H1 (cell line): ENCODE results near the gene SLX4IP. TPM values are rescaled to one million over a fixed set of nuclear protein-coding genes. Genes with fewer than 3 reads are reported as not detected.

ENCODE experiments used
- CTCF ChIA-PET: fragments of 300-600 bp; sonication (Branson Sonifier 250); formaldehyde crosslinking; loops from one replicate; lab custom pipeline; 2021; ENCODE audit not compliant: partially characterized antibody; lab: Charles Lee
- POLR2A ChIA-PET: fragments of 300-600 bp; sonication (Branson Sonifier 250); formaldehyde crosslinking; loops from one replicate; lab custom pipeline; 2021; ENCODE audit warnings: inconsistent platforms; ENCODE audit not compliant: partially characterized antibody; lab: Charles Lee
- DNase-seq, 2 experiments: peaks; one replicate each; pipeline versions ENCODE4 v3.0.0 to v3.0.0-alpha.2; 2010 to 2022; ENCODE audit warnings: low spot score in 2 of 2, low read depth in 1 of 2, mixed read lengths in 1 of 2
- FAIRE-seq: peaks from 2 replicates; lab custom pipeline; 2011; peaks lifted over from hg19 to GRCh38; lab: Jason Lieb, UNC
- H2AFZ ChIP-seq: 2 replicates; pipeline ENCODE4 v1.8.1; 2012; ENCODE audit warnings: low read length, inconsistent platforms
- H2AK5ac ChIP-seq: 2 replicates; pipeline ENCODE4 v1.6.1; 2013; ENCODE audit warnings: low read depth, low read length
- H2BK120ac ChIP-seq: replicated peaks from 2 replicates; pipeline ENCODE3; 2013; ENCODE audit warnings: low read depth, low read length, inconsistent platforms
- H2BK12ac ChIP-seq: 2 replicates; pipeline ENCODE4 v1.6.1; 2013; ENCODE audit warnings: low read depth, low read length
- H2BK15ac ChIP-seq: 2 replicates; pipeline ENCODE4 v1.6.1; 2013; ENCODE audit warnings: low read length
- H2BK20ac ChIP-seq: 2 replicates; pipeline ENCODE4 v1.6.1; 2013; ENCODE audit warnings: low read length
- H2BK5ac ChIP-seq: 2 replicates; pipeline ENCODE4 v1.6.1; 2013; ENCODE audit warnings: low read depth, low read length
- H3K14ac ChIP-seq: 2 replicates; pipeline ENCODE4 v1.6.1; 2013; ENCODE audit warnings: inconsistent platforms; ENCODE audit not compliant: insufficient read length
- H3K18ac ChIP-seq: 2 replicates; pipeline ENCODE4 v1.6.1; 2013; ENCODE audit warnings: low read length; ENCODE audit errors: extremely low read depth
- H3K23ac ChIP-seq: 2 replicates; pipeline ENCODE4 v1.6.1; 2013; ENCODE audit warnings: inconsistent platforms; ENCODE audit not compliant: insufficient read length
- H3K23me2 ChIP-seq: 2 replicates; pipeline ENCODE4 v1.6.1; 2013; ENCODE audit warnings: low read depth, low read length
- H3K27ac ChIP-seq: 2 replicates; pipeline ENCODE4 v1.6.1; 2011; ENCODE audit warnings: low read depth, low read length, inconsistent platforms
- H3K27me3 ChIP-seq, 4 experiments: replicated peaks in 1 of 4; 1 replicate in 1 of 4; 2 replicates in 3 of 4; pipeline versions ENCODE4 v1.6.1 to v1.8.1; 2011 to 2013; ENCODE audit warnings: low read length in 3 of 4, mild to moderate bottlenecking in 3 of 4, inconsistent platforms in 2 of 4, mixed read lengths in 2 of 4, moderate library complexity in 1 of 4; ENCODE audit not compliant: control insufficient read depth in 3 of 4, insufficient read depth in 3 of 4; ENCODE audit errors: extremely low read depth in 1 of 4
- H3K36me3 ChIP-seq, 4 experiments: 2 replicates each; pipeline versions ENCODE4 v1.6.1 to v1.8.1; 2011 to 2013; ENCODE audit warnings: mild to moderate bottlenecking in 4 of 4, low read length in 3 of 4, moderate library complexity in 2 of 4, control low read depth in 1 of 4, inconsistent platforms in 1 of 4; ENCODE audit not compliant: insufficient read depth in 4 of 4, control insufficient read depth in 2 of 4
- H3K4ac ChIP-seq: replicated peaks from 2 replicates; pipeline ENCODE3; 2013; ENCODE audit warnings: low read length, low read depth, mixed read lengths, inconsistent platforms; ENCODE audit not compliant: insufficient read length
- H3K4me1 ChIP-seq, 4 experiments: replicated peaks in 1 of 4; 1 replicate in 1 of 4; 2 replicates in 3 of 4; pipeline versions ENCODE4 v1.6.1 to v1.8.1; 2011 to 2013; ENCODE audit warnings: low read length in 3 of 4, inconsistent platforms in 2 of 4, mixed read lengths in 1 of 4; ENCODE audit not compliant: insufficient read depth in 4 of 4, control insufficient read depth in 3 of 4
- H3K4me2 ChIP-seq, 2 experiments: 2 replicates each; pipeline versions ENCODE4 v1.6.1 to v1.8.1; 2011 to 2013; ENCODE audit warnings: low read depth in 2 of 2, low read length in 2 of 2, control low read depth in 1 of 2, inconsistent platforms in 1 of 2, mild to moderate bottlenecking in 1 of 2; ENCODE audit not compliant: insufficient read depth in 1 of 2
- H3K4me3 ChIP-seq, 4 experiments: fragments of 200-600, 300-600 bp in 1 of 4; sonication (generic), shearing (Covaris generic), sonication (Bioruptor Twin) in 1 of 4; 2 replicates each; pipeline versions ENCODE4 v1.5.1 to v1.8.1; 2011 to 2016; ENCODE audit warnings: low read length in 4 of 4, low read depth in 3 of 4, control low read depth in 2 of 4, inconsistent platforms in 2 of 4, mild to moderate bottlenecking in 2 of 4, mixed read lengths in 1 of 4, moderate library complexity in 1 of 4; ENCODE audit not compliant: insufficient read depth in 2 of 4; ENCODE audit errors: extremely low read depth in 1 of 4
- H3K56ac ChIP-seq: replicated peaks from 2 replicates; pipeline ENCODE3; 2013; ENCODE audit warnings: low read depth, mild to moderate bottlenecking, mixed read lengths, low read length, inconsistent platforms; ENCODE audit not compliant: insufficient read length
- H3K79me1 ChIP-seq: 2 replicates; pipeline ENCODE4 v1.6.1; 2013; ENCODE audit warnings: low read depth, low read length, control low read depth
- H3K79me2 ChIP-seq, 2 experiments: 2 replicates each; pipeline versions ENCODE4 v1.6.1 to v1.8.1; 2012 to 2013; ENCODE audit warnings: low read length in 2 of 2, mild to moderate bottlenecking in 2 of 2, inconsistent platforms in 1 of 2; ENCODE audit not compliant: insufficient read depth in 2 of 2, control insufficient read depth in 1 of 2
- H3K9ac ChIP-seq, 4 experiments: replicated peaks in 1 of 4; 1 replicate in 1 of 4; 2 replicates in 3 of 4; pipeline versions ENCODE4 v1.6.1 to v1.8.1; 2011 to 2013; ENCODE audit warnings: low read depth in 3 of 4, low read length in 3 of 4, control low read depth in 2 of 4, mild to moderate bottlenecking in 2 of 4, moderate library complexity in 2 of 4, inconsistent platforms in 1 of 4; ENCODE audit errors: extremely low read depth in 1 of 4
- H3K9me3 ChIP-seq, 2 experiments: 2 replicates each; pipeline versions ENCODE4 v1.6.1 to v1.8.1; 2012 to 2013; ENCODE audit warnings: mild to moderate bottlenecking in 2 of 2, moderate library complexity in 2 of 2, control low read depth in 1 of 2, inconsistent platforms in 1 of 2, low read depth in 1 of 2, low read length in 1 of 2, mixed read lengths in 1 of 2; ENCODE audit not compliant: insufficient read depth in 2 of 2
- H4K20me1 ChIP-seq, 2 experiments: replicated peaks in 1 of 2; 2 replicates each; pipeline versions ENCODE3 to v1.8.1; 2011 to 2013; ENCODE audit warnings: inconsistent platforms in 2 of 2, low read length in 2 of 2, mild to moderate bottlenecking in 1 of 2; ENCODE audit not compliant: insufficient read depth in 2 of 2, control insufficient read depth in 1 of 2
- H4K5ac ChIP-seq: 2 replicates; pipeline ENCODE4 v1.6.1; 2013; ENCODE audit warnings: low read length, low read depth, mixed read lengths, inconsistent platforms; ENCODE audit not compliant: insufficient read length
- H4K8ac ChIP-seq: 2 replicates; pipeline ENCODE4 v1.8.0; 2013; ENCODE audit warnings: mild to moderate bottlenecking, moderate library complexity, low read length, inconsistent platforms; ENCODE audit not compliant: insufficient read depth; ENCODE audit errors: extremely low read depth
- H4K91ac ChIP-seq: replicated peaks from 2 replicates; pipeline ENCODE3; 2013; ENCODE audit warnings: low read length, mixed read lengths, inconsistent platforms; ENCODE audit not compliant: insufficient read length
- BACH1 ChIP-seq: IDR thresholded peaks from 2 replicates; pipeline ENCODE4 v1.6.1; 2012; ENCODE audit warnings: low read length, improper control_type of control experiment
- BRCA1 ChIP-seq: IDR thresholded peaks from 2 replicates; pipeline ENCODE4 v1.6.1; 2012; ENCODE audit warnings: low read depth, low read length, improper control_type of control experiment
- CHD1 ChIP-seq: IDR thresholded peaks from 2 replicates; pipeline ENCODE4 v1.6.1; 2012; ENCODE audit warnings: low read depth, low read length, improper control_type of control experiment
- EP300 ChIP-seq, 2 experiments: IDR thresholded peaks; 1 replicate in 1 of 2; 2 replicates in 1 of 2; pipeline ENCODE4 v1.6.1; 2011 to 2012; ENCODE audit warnings: low read depth in 2 of 2, low read length in 2 of 2, mild to moderate bottlenecking in 2 of 2, borderline replicate concordance in 1 of 2, inconsistent platforms in 1 of 2, moderate library complexity in 1 of 2
- GABPA ChIP-seq: IDR thresholded peaks from 2 replicates; pipeline ENCODE4 v1.6.1; 2011; ENCODE audit warnings: mild to moderate bottlenecking, low read length, moderate library complexity, borderline replicate concordance; ENCODE audit not compliant: insufficient read depth
- GTF2F1 ChIP-seq: IDR thresholded peaks from 2 replicates; pipeline ENCODE4 v1.6.1; 2012; ENCODE audit warnings: low read depth, low read length, improper control_type of control experiment, borderline replicate concordance
- HDAC6 ChIP-seq: IDR thresholded peaks from one replicate; pipeline ENCODE4 v1.7.1; 2012; ENCODE audit warnings: low read depth, mild to moderate bottlenecking, inconsistent platforms, low read length, moderate library complexity
- KDM5A ChIP-seq: fragments of 200-600 bp; IDR thresholded peaks from 2 replicates; pipeline ENCODE4 v1.7.1; 2012; ENCODE audit warnings: mild to moderate bottlenecking, low read length, inconsistent platforms, mixed read lengths
- MAX ChIP-seq: IDR thresholded peaks from 2 replicates; pipeline ENCODE4 v1.6.1; 2012; ENCODE audit warnings: inconsistent platforms
- PHF8 ChIP-seq: fragments of 200-600 bp; sonication (generic); conservative IDR thresholded peaks from 2 replicates; pipeline ENCODE4 v1.7.1; 2012; ENCODE audit warnings: low read depth, mild to moderate bottlenecking, inconsistent platforms, low read length, moderate library complexity
- RAD21 ChIP-seq, 2 experiments: IDR thresholded peaks in 1 of 2; conservative IDR thresholded peaks in 1 of 2; 2 replicates each; pipeline ENCODE4 v1.6.1; 2011; ENCODE audit warnings: low read depth in 2 of 2, low read length in 2 of 2, improper control_type of control experiment in 1 of 2, inconsistent platforms in 1 of 2, mild to moderate bottlenecking in 1 of 2, moderate library complexity in 1 of 2
- SUZ12 ChIP-seq: fragments of 200-600 bp; sonication (generic); IDR thresholded peaks from 2 replicates; pipeline ENCODE4 v1.6.1; 2012; ENCODE audit warnings: mild to moderate bottlenecking, inconsistent platforms, low read length, moderate library complexity, mixed read lengths
- WGBS, 2 experiments: shearing (Covaris generic) in 1 of 2; methylation state at CpG; one replicate each; pipeline versions ENCODE4 v1.1.6 to v1.1.7; 2013 to 2015; ENCODE audit warnings: low lambda C conversion rate in 2 of 2, mixed read lengths in 2 of 2, inconsistent platforms in 1 of 2, low coverage in 1 of 2, missing lambda C conversion rate in 1 of 2; ENCODE audit not compliant: insufficient replicate concordance in 2 of 2, insufficient coverage in 1 of 2, insufficient read length in 1 of 2; ENCODE audit errors: extremely low coverage in 1 of 2, missing lambda C conversion rate in 1 of 2; 5-methylcytosine and 5-hydroxymethylcytosine counted together
- polyA plus RNA-seq, 7 experiments: library from polyadenylated mRNA; depleted of rRNA in 3 of 7; stranded (reverse) in 5 of 7; unstranded in 2 of 7; fragments of >200 nt in 5 of 7; fragments of 200-250 nt in 2 of 7; gene quantifications; 1 replicate in 5 of 7; 2 replicates in 1 of 7; 4 replicates in 1 of 7; pipeline versions ENCODE4 v1.2.1 to v1.2.3, GENCODE V29; 2011 to 2013; ENCODE audit warnings: missing spikeins in 2 of 7, mixed read lengths in 2 of 7
- total RNA-seq: library from RNA; stranded (reverse); fragmentation: NEBNext Ultra II Directional; extraction: Animal tissue kit (Norgen Biotek cat#: 25700); gene quantifications from 2 replicates; pipeline ENCODE4 v1.2.1, GENCODE V29; 2021
- TF ChIP-seq, protein P1 (sequence below): IDR thresholded peaks from 2 replicates; pipeline ENCODE4 v1.6.1; 2012; ENCODE audit warnings: inconsistent platforms

SLX4IP gene
- total and polyA plus RNA-seq, 2 of the 8 experiments (the other 6 are each of a cell fraction or from before 2014, with no cell fraction given) = 2.4 to 8.7 TPM

DNA sequence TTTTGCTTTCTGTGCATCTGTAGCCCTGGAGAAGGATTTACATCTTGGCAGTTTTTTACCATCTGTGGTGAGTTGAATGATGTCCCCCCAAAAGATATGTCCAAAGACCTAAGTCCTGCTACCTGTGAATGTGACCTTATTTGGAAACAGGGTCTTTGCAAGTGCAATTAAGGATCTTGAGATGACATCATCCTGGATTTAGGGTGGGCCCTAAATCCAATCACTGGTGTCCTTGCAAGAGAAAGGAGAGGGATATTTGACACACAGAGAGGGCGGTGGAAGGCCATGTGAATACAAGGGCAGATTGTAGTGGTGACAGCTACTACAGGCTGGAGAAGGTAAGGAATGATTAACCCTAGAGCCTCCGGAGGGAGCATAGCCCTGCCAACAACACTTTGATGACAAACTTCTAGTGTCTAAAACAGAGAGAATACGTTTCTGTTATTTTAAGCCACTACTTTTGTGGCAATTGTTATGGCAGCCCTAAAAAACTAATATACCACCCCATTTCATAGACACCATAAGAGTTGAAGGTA lies 36.2 kb upstream of the SLX4IP start:
- DNase-seq (no peak), FAIRE-seq (no peak)
- H3K9me3 ChIP-seq = peaks cover 0 to 10% of the 10 kb centered on the region in 2 experiments; a peak in 1 of 4 replicates
- WGBS, 2 experiments = 81% methylated on average over 3 of the region's 3 CpGs; no CpG with 5 or more reads in 1 of the 2 experiments
- H3K23me2 ChIP-seq = no peaks in the 10 kb centered on the region
- H3K4me2 ChIP-seq = no peak overlapping the region
- H2AFZ ChIP-seq = no peak overlapping the region
- no peaks in the 10 kb centered on the region for H4K20me1 ChIP-seq
- no peak overlapping the region for H2BK120ac ChIP-seq
- H2BK15ac ChIP-seq = no peak overlapping the region
- no peak overlapping the region for H3K14ac ChIP-seq
- H4K5ac ChIP-seq = no peak overlapping the region
- H2BK20ac ChIP-seq = no peak overlapping the region
- no peak overlapping the region for H3K9ac ChIP-seq
- no peak overlapping the region for H2BK12ac ChIP-seq
- no peak overlapping the region for H3K18ac ChIP-seq
- CTCF ChIA-PET = no interaction called here
- H3K79me2 ChIP-seq = no peaks in the 10 kb centered on the region
- POLR2A ChIA-PET = no interaction called here
- H3K4me1 ChIP-seq = no peaks in the 10 kb centered on the region
- no peak overlapping the region for H4K8ac ChIP-seq
- H3K27me3 ChIP-seq = no peaks in the 10 kb centered on the region
- H2BK5ac ChIP-seq = no peak overlapping the region
- no peaks in the 10 kb centered on the region for H3K36me3 ChIP-seq
- no peak overlapping the region for H3K23ac ChIP-seq
- H3K79me1 ChIP-seq = no peaks in the 10 kb centered on the region
- no peak overlapping the region for H3K27ac ChIP-seq
- H3K56ac ChIP-seq = no peak overlapping the region
- no peak overlapping the region for H2AK5ac ChIP-seq
- no peak overlapping the region for H3K4ac ChIP-seq
- H3K4me3 ChIP-seq = no peak overlapping the region
- no peak overlapping the region for H4K91ac ChIP-seq
- TF ChIP-seq RAD21 (IDR thresholded peaks at IDR 0.05 in 1 of 2, conservative IDR thresholded peaks at IDR 0.05 in 1 of 2; ENCODE audit: low read depth in 2 of 2, low read length in 2 of 2) (no peak), SUZ12 (no peak), HDAC6 (no peak), MAX (no peak), CHD1 (no peak), GABPA (no peak), EP300 (IDR thresholded peaks at IDR 0.05; ENCODE audit: borderline replicate concordance in 1 of 2, low read depth in 2 of 2, low read length in 2 of 2) (no peak), BRCA1 (no peak), PHF8 (no peak), GTF2F1 (no peak), KDM5A (no peak), BACH1 (no peak)
- TF ChIP-seq, protein P1, sequence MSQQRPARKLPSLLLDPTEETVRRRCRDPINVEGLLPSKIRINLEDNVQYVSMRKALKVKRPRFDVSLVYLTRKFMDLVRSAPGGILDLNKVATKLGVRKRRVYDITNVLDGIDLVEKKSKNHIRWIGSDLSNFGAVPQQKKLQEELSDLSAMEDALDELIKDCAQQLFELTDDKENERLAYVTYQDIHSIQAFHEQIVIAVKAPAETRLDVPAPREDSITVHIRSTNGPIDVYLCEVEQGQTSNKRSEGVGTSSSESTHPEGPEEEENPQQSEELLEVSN = no peak
